Neural cell (in vitro differentiated cells): ENCODE data around the gene OSBPL9. TPM values are rescaled to one million over a fixed set of nuclear protein-coding genes. Genes with fewer than 3 reads are reported as not detected.

Experiments used
- H2AFZ ChIP-seq: fragments of 200-600, 300-800 bp; sonication (generic), shearing (Covaris generic); 2 replicates; pipeline ENCODE4 v1.6.0; 2014; ENCODE audit warnings: low read depth, mild to moderate bottlenecking, antibody characterized with exemption, low read length, moderate library complexity
- H3F3A ChIP-seq: fragments of 200-600 bp; shearing (Covaris generic); 2 replicates; pipeline ENCODE4 v1.6.1; 2016; ENCODE audit warnings: mild to moderate bottlenecking, moderate library complexity, mixed read lengths, antibody characterized with exemption, low read length; ENCODE audit not compliant: insufficient read depth, poor library complexity, severe bottlenecking
- H3K27ac ChIP-seq: fragments of 200-600, 300-800 bp; sonication (generic), shearing (Covaris generic); 2 replicates; pipeline ENCODE4 v1.5.1; 2014; ENCODE audit warnings: mild to moderate bottlenecking, low read length, moderate library complexity
- H3K27me3 ChIP-seq: fragments of 300-800, 200-600 bp; sonication (generic), shearing (Covaris generic); 2 replicates; pipeline ENCODE4 v1.6.0; 2014; ENCODE audit warnings: mild to moderate bottlenecking, low read depth, low read length, moderate library complexity; ENCODE audit not compliant: insufficient read depth
- H3K36me3 ChIP-seq: fragments of 300-800, 200-600 bp; sonication (generic), shearing (Covaris generic); 2 replicates; pipeline ENCODE4 v1.5.1; 2014; ENCODE audit warnings: mild to moderate bottlenecking, antibody characterized with exemption, low read length, moderate library complexity; ENCODE audit not compliant: insufficient read depth
- H3K4me2 ChIP-seq: fragments of 300-800, 200-600 bp; sonication (generic), shearing (Covaris generic); 2 replicates; pipeline ENCODE4 v1.6.0; 2014; ENCODE audit warnings: mild to moderate bottlenecking, low read length
- H3K4me3 ChIP-seq: fragments of 300-800, 200-600 bp; sonication (generic), shearing (Covaris generic); 2 replicates; pipeline ENCODE4 v1.5.1; 2014; ENCODE audit warnings: mild to moderate bottlenecking, low read length, moderate library complexity
- H3K79me2 ChIP-seq: fragments of 200-600 bp; shearing (Covaris generic); replicated peaks from 2 replicates; pipeline ENCODE4 v1.6.0; 2014; ENCODE audit warnings: mild to moderate bottlenecking, low read length, moderate library complexity; ENCODE audit not compliant: insufficient read depth
- H3K9ac ChIP-seq: fragments of 300-800, 200-600 bp; sonication (generic), shearing (Covaris generic); 2 replicates; pipeline ENCODE4 v1.6.1; 2016; ENCODE audit warnings: mild to moderate bottlenecking, low read length, mixed read lengths
- H3K9me2 ChIP-seq: fragments of 200-600 bp; shearing (Covaris generic); 2 replicates; pipeline ENCODE4 v1.6.1; 2016; ENCODE audit warnings: mild to moderate bottlenecking, low read length, mixed read lengths; ENCODE audit not compliant: insufficient read depth
- H3K9me3 ChIP-seq: fragments of 200-600, 300-800 bp; sonication (generic), shearing (Covaris generic); 2 replicates; pipeline ENCODE4 v1.6.1; 2016; ENCODE audit warnings: mild to moderate bottlenecking, mixed run types, low read length, moderate library complexity, mixed read lengths
- H4K20me1 ChIP-seq: fragments of 200-600 bp; shearing (Covaris generic); 2 replicates; pipeline ENCODE4 v1.6.1; 2016; ENCODE audit warnings: mild to moderate bottlenecking, mixed run types; ENCODE audit not compliant: insufficient read depth
- CTCF ChIP-seq: fragments of 450-650 bp; IDR thresholded peaks from 2 replicates; pipeline ENCODE4 v1.5.1; 2014; ENCODE audit warnings: antibody characterized with exemption, mild to moderate bottlenecking, moderate library complexity; ENCODE audit not compliant: poor library complexity, severe bottlenecking
- EP300 ChIP-seq: fragments of 450-650 bp; conservative IDR thresholded peaks from 2 replicates; pipeline ENCODE4 v1.6.1; 2014; ENCODE audit warnings: antibody characterized with exemption, mild to moderate bottlenecking, moderate library complexity; ENCODE audit not compliant: poor library complexity, severe bottlenecking
- EZH2 ChIP-seq: fragments of 200-600, 300-800 bp; shearing (Covaris generic), sonication (generic); IDR thresholded peaks from 2 replicates; pipeline ENCODE4 v1.6.1; 2014; ENCODE audit warnings: antibody characterized with exemption, low read length, borderline replicate concordance, mild to moderate bottlenecking; ENCODE audit not compliant: insufficient read depth, poor library complexity, severe bottlenecking
- MXI1 ChIP-seq: fragments of 450-650 bp; conservative IDR thresholded peaks from 2 replicates; pipeline ENCODE4 v1.6.1; 2014; ENCODE audit warnings: antibody characterized with exemption, mild to moderate bottlenecking; ENCODE audit not compliant: poor library complexity, severe bottlenecking
- POLR2AphosphoS5 ChIP-seq: IDR thresholded peaks from 2 replicates; pipeline ENCODE4 v1.6.1; 2012
- RAD21 ChIP-seq: fragments of 450-650 bp; conservative IDR thresholded peaks from 2 replicates; pipeline ENCODE4 v1.6.1; 2014; ENCODE audit warnings: antibody characterized with exemption, mild to moderate bottlenecking, moderate library complexity
- REST ChIP-seq: IDR thresholded peaks from 2 replicates; pipeline ENCODE4 v1.6.1; 2012; ENCODE audit warnings: borderline replicate concordance
- SMC3 ChIP-seq: fragments of 450-650 bp; conservative IDR thresholded peaks from 2 replicates; pipeline ENCODE4 v1.6.1; 2014; ENCODE audit warnings: antibody characterized with exemption, mild to moderate bottlenecking, moderate library complexity; ENCODE audit not compliant: poor library complexity
- TAF1 ChIP-seq: IDR thresholded peaks from 2 replicates; pipeline ENCODE4 v1.6.1; 2012; ENCODE audit warnings: low read depth
- polyA plus RNA-seq: library from polyadenylated mRNA; depleted of rRNA; stranded (reverse); fragments of >200 nt; gene quantifications from 2 replicates; pipeline ENCODE4 v1.2.3, GENCODE V29; 2014

The OSBPL9 gene
- polyA plus RNA-seq, 1 donor from 2014 or later, result 117 TPM

GRCh38 chr1:51574796-51575195 is 42.1 kb upstream of the OSBPL9 start:
- Histone ChIP-seq H3K36me3 (no peaks in the 10 kb centered on the region), H3K27ac (no peak overlapping the region), H3K4me3 (no peak overlapping the region), H3K9ac (no peak overlapping the region), H3K79me2 (no peaks in the 10 kb centered on the region), H2AFZ (no peak overlapping the region), H4K20me1 (no peaks in the 10 kb centered on the region), H3F3A (no peaks in the 10 kb centered on the region), H3K9me3 (no peaks in the 10 kb centered on the region), H3K27me3 (no peaks in the 10 kb centered on the region), H3K4me2 (no peak overlapping the region), H3K9me2 (no peaks in the 10 kb centered on the region)
- TF ChIP-seq MXI1 (no peak), CTCF (no peak)

GRCh38 chr1:51575406-51576084 is 41.3 kb upstream of the OSBPL9 start:
- TF ChIP-seq CTCF (no peak), POLR2AphosphoS5 (no peak), REST (no peak), EZH2 (no peak), EP300 (no peak), SMC3 (no peak), MXI1 (no peak), RAD21 (no peak), TAF1 (no peak)
- Histone ChIP-seq H3K9me2 (no peaks in the 10 kb centered on the region), H3K4me2 (no peak overlapping the region), H3K9ac (no peak overlapping the region), H3K79me2 (no peaks in the 10 kb centered on the region), H3K36me3 (no peaks in the 10 kb centered on the region), H4K20me1 (no peaks in the 10 kb centered on the region), H3K4me3 (no peak overlapping the region), H3K27ac (no peak overlapping the region), H3K9me3 (no peaks in the 10 kb centered on the region), H3K27me3 (no peaks in the 10 kb centered on the region), H2AFZ (no peak overlapping the region), H3F3A (no peaks in the 10 kb centered on the region)
